GM12873 (cell line): Measurements from ENCODE around the gene ATAD1.

Experiments
- CTCF ChIP-seq: IDR thresholded peaks from 2 replicates; pipeline ENCODE4 v1.5.1; 2012; ENCODE audit warnings: low read depth, mild to moderate bottlenecking, moderate library complexity, low read length, control low read depth; ENCODE audit not compliant: insufficient read depth; ENCODE audit errors: missing control alignments

ATAD1 gene

GRCh38 chr10:87862679-87863052 lies 44.6 kb upstream of the ATAD1 start:
- peak; percentile 14 for TF ChIP-seq CTCF

- peak; percentile 1 for TF ChIP-seq CTCF
These were observed 44.1 kb upstream of the ATAD1 start for GRCh38 chr10:87861953-87862678.

- TF ChIP-seq CTCF = peak; percentile 22
These were observed 43.5 kb upstream of the ATAD1 start for GRCh38 chr10:87861566-87861952.

GRCh38 chr10:87860816-87861403 lies 42.9 kb upstream of the ATAD1 start:
- no peak for TF ChIP-seq CTCF

GRCh38 chr10:87860156-87860795 lies 42.2 kb upstream of the ATAD1 start:
- peak; percentile 67 for TF ChIP-seq CTCF

- TF ChIP-seq CTCF = no peak
These were observed 34.1 kb upstream of the ATAD1 start for GRCh38 chr10:87852089-87852488.

- TF ChIP-seq CTCF = peak; percentile 64
These were observed 32.7 kb upstream of the ATAD1 start for GRCh38 chr10:87850742-87851205.
